Stimulated activated CD4-positive, alpha-beta T cell treated with anti-CD3 and anti-CD28 coated beads, TNF-alpha, amount 100 ng/mL, for 4 hours (primary cell): ENCODE measurements around the gene LRGUK.
"Not testable (repeated sequence)": the region's sequence is repeated elsewhere in the genome, so short reads cannot be mapped to it uniquely, and the experiment has no call there.

Experiments
- DNase-seq, 3 experiments: peaks; one replicate each; pipeline ENCODE4 v3.0.0-alpha.2; 2020; ENCODE audit warnings: low read depth in 3 of 3

The LRGUK gene

DNA sequence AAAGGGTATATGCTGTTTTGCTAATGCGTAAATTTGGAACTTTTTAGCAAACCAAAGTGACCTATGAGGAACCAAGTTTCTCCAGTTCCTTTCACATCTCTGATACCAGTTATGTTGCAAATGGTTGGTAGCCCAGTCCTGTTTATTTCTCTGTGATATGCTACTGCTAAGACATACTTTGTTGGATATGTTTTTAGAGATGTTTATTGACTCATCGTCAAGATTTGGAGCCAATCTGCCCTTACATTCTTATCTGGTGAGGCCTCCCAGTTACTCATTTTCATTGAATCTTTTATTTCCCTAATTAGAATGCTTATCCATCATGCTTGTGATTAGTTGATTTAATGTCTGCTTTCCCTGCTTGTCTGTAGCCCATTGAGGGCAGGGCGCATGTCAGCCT, 58.9 kb downstream of the LRGUK start:
- DNase-seq: no peak

DNA sequence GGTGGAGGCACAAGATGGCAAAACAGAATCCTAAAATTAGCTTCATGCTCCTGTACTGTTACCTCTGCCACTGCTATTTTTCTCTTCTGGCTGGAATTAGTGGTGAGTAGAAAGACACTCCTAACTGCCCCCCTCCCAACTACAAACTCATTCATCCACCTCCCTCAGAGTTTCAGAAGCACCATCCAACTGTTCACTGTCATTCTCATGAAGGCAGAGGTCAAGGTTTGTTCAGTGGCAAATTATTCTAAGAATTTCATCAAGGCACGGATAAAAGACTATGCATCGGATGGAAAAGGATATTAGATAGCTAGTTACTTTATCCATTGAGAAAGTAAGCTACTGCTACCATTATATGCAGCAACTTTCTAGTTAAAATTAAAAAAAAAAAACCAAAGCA, 59.7 kb downstream of the LRGUK start:
- no peak for DNase-seq

DNA sequence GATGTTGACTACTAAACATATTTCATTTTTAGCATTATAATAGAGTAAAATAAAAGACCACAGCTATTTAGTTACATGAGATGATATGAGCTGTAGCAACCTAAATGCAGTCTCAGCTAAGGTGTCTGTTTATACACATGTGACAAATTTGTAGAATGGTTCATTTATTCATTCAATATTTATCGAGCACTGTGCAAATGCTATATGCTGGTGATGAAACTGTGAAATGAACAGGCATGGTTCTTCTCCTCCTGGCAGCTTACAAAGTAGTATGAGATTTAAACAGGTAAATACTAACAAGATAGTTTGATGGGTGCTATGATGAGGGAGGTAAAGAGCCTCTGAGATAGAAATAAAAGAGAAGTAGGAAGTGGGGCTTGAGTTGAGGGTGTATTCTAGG, 60.8 kb downstream of the LRGUK start:
- no peak for DNase-seq

DNA sequence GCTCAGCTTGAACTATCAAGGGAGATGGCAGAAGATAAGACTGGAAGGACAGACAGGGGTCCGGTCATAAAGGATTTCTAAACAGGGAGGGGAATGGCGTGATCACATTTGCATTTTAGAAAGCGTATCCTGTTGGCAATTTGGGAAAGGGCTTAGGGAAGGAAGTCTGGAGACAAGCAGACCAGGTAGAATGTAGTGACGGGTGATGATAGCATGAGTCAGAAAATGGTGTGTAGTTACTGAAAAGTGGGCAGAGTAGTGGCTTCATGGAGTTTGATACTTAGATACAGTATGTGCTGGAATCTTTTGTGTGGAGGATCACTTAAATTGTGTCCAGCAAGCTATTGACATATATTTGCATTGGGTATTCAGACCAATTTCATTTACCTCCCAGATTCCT, 61.2 kb downstream of the LRGUK start:
- no peak for DNase-seq

DNA sequence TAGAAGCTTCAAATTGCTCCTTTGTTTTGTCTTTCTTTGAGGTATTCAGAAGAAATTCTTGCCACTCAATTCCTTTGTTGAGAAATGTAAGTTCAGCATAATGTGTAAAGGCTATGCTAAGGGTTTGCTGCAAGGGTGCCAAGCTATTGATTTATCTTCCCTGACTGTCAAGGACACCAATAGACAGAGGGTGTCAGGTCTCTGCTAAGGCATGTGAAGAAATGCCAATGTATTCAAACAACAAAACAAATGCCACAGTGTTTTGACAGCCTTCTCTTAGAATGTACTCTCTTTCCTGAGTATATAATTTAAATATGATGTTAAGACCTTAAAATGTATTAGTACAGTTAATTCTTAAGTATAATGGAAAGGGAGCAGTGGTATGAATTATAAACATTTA, 62.4 kb downstream of the LRGUK start:
- no peak for DNase-seq

DNA sequence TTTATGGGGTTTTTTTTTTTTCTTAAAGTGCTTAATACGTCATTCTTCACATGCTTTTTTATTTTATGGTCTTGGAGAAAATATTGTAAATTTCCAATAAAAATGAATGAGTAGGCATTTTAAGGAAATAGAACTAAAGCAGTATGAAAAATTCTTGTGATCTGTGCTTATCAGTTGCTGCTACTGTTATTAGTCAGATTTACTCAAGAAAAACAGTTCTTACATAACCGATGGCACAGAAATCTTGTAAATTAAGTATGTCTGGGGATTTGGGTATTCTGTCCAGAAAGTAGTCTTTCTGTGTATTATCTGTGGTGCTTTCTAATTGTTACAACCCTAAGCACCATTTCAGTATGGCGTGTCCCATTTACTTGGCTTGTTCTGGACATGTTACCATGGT, 64.7 kb downstream of the LRGUK start:
- DNase-seq: no peak

DNA sequence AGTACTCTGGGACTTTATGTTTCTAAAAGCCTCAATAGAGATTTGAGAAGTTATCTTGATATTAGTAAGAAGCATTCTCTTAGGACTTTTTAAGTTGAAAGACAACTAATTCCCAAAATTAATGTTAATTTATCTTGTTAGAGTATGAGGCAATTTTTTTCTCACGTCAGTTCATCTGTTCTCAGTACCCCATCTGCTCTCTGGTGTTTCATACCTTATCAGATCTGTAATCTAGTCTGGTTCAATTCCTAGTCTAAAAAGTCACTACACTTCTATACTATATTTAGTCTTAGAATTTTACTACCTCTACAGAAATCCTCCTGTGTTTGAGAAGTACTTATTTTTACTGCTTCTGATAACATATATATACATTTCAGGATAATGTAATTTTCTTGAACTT, 66.1 kb downstream of the LRGUK start:
- no peak for DNase-seq

DNA sequence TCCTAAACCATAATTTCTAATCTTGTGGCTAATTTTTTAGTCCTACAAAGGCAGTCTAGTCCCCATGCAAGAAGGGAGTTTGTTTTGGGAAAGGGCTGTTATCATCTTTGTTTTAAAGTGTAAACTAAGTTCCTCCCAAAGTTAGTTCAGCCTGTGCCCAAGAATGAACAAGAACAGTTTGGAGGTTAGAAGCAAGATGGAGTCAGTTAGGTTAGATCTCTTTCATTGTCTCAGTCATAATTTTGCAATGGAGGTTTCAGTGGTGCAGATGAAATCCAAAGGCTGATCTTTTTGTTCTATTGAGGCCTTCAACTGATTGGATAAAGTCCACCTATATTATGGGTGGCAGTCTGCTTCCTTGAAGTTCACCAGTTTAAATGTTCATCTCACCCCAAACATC, 68.1 kb downstream of the LRGUK start:
- no peak for DNase-seq

DNA sequence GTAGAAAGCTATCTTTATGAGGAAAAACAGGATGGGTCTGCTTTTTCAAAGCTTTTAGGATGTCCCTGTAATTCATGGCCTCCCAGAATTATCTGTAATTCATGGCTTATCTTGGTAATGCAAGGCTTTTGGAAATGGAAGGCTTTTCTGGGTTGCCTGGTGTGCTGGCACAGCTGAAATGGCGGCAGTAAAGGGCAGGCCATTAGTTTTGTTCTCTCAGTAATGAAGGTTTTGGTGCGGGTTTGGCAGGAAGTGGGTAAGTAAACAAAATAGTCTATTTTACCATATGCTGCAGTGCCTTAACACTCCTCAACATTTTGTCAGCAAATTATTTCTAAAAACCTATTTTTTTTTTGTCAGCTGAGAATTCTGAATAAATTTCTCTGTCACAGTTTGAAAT, 69.3 kb downstream of the LRGUK start:
- DNase-seq: no peak

DNA sequence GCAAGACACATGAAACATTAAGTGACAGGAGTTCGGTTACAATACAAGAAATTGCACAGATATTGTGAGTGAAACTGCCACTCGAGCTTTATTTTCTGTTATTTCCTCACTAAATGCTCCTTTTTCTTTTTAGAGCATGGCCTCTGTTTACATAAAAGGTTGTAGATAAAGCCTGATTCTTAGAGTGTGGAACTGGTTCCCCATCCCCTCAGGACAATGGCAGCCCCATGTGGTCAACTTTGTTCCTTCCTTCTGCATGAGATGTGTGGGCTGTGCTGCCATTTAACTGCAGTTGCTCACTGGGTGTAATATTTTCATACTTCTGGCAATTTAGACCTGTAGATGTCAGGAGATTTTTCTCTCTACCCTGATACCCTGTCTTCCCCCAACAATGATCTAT, 70.2 kb downstream of the LRGUK start:
- no peak for DNase-seq

DNA sequence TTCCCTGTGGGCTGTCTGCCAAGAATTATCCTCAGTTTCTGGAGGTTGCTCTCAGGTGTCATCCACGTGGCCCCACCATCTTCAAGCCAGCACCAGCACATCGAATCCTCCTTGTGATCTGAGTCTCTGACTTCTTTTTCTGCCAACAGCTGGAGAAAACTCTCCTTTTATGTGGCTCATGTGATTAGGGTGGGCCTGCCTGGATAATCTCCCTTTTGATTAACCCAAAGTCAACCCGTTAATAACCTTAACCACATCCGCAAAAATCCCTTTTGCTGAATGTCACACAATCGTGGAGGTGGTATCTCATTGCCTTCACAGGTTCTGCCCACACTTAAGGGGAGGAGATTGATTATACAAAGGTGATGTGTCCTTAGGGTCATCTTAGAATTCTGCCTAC, 73.8 kb downstream of the LRGUK start:
- DNase-seq: no peak

DNA sequence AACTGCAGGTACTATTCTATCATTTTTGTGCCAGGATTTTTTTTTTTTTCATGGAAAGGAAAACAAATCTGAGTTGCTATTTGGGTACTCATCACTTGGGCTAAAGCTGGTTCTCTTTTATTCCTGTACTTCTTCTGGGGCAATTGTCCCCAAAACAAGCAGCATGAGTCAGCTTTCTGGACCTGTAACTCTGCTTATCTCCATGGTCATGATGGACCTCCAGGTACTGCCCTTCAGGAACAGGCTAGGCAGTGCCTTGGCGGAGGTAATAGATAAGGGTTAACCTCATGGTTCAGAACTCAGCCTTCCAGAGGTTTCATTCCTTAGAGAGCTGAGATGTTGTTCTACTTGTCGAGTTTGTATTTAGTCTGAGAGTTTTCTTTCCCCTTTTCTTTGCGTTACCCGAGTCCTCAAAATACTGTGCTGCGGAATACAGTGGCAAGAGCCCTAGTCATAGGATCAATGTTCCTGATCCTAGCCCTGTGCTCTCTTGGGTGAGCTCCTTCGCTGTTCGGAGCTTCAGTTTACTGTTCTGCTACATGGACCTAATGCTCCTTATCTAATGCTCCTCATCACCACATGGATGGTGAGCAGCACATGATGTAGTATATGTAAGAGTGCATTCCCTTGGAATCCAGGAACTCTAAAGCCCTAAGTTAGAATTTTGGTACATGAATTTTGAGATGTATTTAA, 74.6 kb downstream of the LRGUK start:
- no peak for DNase-seq

DNA sequence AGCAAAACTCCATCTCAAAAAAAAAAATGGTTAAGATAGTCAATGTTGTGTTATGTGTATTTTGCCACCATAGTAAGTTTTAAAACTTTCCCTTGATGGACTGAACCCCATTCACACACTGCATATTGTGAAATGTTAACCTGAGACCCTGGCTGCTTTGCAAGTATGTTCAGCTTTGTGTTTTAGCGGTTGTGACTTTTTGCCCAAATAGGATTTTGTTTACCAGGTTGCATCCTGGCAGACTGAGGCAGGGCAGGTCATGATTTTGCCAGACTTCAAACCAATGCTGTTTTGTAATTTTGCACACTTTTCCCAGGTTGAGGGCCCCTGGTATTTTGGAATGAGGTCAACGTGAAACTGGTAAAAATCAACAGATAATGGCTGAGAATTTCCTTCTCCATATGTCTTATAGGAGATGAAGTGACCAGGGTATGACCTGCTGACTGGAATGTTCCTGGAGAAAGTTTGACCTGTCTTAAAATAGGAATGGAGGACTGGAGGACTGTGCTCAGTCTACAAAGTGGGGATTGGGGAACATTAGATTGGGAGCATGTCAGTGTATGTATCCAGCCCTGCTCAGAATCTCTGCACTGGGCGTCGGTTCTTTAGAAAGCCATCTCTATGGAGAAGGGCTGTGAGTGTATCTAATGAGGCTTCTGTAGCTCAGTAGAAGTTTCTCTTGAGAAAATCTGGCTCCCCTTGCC, 76.2 kb downstream of the LRGUK start:
- no peak for DNase-seq

DNA sequence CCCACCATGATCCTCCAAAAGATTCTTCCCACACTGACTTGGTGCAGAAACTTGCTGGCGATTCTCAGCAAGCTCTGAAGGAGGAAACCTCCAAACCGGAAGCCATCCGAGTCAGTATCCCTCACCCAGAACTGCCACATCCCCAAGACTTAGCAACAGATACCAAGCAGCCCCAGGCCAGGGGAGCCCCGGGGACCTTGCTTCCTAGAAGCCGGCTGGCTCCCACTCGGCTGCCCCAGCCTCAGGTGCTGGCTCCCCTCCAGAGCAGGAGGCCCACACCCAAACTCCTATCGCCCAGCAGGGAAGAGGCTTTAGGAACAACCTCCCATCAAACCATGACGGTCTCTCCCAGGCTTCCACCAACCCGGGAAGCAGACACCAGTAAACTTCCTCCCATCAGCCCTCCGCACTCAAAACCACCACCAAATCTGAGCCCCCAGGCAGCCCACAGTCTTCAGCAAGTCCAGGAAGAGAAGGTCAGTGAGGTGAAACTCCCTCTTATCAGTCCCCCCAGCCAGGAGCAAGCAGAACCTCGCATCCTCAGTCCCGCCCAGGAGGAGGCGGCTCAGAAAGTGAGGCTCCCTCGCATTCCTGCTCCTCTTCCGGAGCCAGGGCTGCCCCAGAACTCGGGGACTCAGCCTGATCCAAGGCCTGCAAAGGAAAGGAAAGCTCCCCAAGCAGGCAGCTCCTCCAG, 82.3 kb downstream of the LRGUK start:
- no peak for DNase-seq

DNA sequence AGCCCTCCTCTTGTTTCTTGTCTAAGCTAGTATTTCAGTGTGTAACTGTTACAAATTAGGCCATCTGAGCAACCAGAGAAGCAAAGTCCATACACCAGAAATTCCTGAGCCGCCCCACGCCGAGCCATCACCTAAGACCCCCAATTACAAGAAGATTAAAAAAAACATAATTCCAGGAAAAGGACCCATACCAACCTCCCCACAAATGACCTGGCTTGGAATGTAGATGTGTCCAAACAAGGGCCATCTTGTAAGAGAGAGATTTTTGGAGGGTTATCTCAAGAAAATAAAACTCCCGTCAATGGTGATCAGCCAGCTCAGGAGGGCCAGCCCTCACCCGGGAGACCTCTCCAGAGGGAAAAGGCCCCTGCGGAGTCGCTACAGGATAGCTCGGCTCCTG, 83.1 kb downstream of the LRGUK start:
- DNase-seq: no peak

DNA sequence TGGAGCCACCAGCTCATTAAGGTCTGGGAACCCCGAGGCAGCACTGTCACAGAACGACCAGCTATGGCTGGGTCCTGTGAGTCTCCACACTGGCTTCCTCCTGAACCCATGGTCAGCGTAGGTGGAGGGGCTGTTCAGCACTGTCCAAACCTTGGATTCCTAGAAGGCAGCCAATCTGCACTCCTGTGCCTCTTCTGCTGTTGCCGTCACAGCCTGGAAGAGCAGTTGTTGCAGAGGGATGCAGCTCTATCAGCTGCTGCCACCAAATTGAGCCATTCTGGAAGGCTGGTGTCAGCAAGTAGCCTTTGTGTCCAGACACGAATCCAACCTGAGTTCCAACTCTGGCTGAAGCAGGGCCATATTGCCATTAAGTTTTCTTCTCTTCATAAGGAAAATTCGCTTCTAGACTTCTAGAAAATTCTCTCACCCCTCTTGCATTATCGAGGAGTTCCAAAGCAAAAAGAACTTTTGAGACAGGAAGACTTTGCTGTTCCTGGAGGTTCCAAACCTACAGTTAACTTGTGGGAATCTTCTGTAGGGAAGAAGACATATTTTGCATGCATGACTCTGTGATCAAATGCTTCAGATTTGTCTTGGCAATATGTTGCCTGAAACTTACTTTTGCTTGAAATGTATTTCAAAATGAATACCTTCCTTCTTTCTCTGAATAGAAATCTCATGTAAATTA, 84.0 kb downstream of the LRGUK start:
- no peak for DNase-seq

DNA sequence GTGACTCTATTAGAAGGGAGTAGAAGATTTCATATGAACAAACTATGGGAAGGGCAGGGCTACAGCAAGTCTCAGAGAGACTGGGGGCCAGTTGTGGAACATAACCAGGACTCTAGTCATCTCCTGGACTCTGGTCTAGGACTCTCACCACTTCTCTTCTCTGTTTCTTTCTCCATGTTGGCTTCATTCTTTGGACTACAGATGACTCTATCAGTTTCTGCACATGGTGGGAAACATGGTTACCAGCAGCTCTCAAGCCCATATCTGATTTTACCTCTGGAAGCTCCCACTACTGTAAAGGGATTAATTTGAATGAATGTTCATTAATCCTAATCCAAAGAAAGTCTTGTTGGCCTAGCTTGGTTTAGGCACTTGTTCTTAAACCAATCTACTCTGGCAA, 84.7 kb downstream of the LRGUK start:
- DNase-seq: no peak

DNA sequence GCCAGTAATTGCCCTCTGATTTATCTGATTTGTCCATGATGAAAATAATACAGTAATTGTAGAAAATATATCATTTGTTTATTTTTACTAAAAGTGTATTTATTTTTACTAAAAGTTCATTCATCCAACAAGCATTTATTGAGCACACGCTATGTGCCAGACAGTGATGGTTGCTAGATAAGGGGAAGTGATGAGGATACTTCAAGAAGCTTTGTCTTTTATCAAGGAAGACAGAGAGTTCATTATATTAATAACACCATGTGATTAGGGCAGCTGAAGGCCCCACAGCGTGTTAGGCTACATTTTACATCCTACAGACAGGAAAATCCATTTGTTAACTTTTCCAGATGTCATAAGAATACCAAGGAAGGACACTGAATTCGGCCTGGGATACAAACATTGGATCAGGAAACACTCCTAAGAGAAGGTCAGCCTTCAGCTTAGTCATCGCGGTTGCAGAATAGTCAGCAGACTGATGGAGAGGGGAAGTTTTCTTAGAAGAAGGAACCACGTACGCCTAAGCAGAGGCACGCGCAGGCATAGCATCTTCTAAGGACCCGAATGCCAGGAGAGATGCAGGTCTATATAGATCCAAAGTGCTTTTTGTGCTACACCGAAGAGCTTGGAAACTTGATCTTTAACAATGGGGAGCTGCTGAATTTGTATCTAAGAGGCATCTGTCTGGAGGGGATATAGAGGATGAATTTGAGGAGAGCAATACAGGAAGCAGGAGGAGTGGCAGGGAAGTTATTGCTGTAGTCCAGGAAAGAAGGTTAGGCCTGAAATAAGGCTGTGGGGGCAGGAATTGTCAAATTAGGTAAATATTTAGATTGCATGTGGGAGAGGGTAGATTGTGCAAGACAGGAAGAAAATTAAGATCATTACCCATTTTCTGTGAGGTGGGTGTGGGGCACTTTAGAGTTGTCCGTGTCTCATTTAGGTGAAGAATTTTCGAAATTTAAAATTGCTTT, 85.7 kb downstream of the LRGUK start:
- no peak for DNase-seq

DNA sequence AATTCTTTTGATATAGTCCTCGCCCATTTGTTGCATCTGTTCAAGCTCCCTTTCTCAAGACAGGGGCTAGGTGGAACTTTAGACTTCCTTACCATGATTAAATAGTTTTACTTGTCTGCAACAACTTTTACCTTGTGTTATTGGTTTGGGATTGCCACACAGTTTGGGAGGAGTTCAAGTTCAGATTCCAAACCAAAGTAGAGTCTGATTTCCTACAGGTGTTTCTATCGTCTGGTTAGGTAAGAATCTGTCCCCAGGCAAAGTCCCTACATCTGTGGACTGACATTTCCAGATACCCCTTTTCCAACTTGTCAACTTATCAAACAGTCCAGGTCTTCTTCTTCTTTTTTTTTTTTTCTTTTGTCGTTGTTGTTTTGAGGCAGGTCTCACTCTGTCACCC, 93.1 kb downstream of the LRGUK start:
- DNase-seq: no peak

DNA sequence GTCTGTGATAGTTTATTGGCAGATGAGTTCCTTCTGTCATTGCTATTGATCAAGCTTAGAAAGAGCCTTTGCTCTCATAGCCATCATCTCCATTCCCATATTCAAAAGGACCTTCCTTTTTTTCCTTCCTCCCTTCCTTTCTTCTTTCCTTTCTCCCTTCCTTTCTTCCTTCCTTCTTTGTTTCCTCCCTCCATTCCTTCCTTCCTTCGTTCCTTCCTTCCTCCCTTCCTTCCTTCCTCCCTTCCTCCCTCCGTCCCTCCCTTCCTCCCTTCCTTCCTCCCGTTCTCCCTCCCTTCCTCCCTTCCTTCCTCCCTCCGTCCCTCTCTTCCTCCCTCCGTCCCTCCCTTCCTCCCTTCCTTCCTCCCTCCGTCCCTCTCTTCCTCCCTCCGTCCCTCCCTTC, 104.2 kb downstream of the LRGUK start:
- DNase-seq: not testable (repeated sequence)

DNA sequence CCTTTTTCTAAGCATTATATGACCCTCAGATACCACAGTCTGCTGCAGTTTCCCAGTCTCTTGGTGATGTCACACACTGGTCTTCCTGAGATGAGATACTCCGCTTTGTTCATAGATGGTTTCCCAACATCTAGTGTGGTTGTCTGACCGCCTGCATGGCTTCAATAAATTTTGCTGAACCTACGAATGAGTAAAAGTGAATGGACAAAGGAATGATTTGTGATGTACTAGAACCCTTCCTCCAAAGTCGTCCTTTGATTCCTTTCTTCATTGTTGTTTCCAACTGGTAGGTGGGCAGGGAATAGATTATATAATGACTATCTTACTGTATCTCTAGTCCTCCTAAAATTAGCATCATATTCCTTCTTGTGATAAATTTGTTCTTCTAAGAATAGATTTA, 107.1 kb downstream of the LRGUK start:
- no peak for DNase-seq
